H1 (cell line): ENCODE results near the gene SERGEF. TPM values are rescaled to one million over a fixed set of nuclear protein-coding genes. Genes with fewer than 3 reads are reported as not detected.

Experiments
- CTCF ChIA-PET: fragments of 300-600 bp; sonication (Branson Sonifier 250); formaldehyde crosslinking; loops from one replicate; lab custom pipeline; 2021; ENCODE audit not compliant: partially characterized antibody; lab: Charles Lee
- POLR2A ChIA-PET: fragments of 300-600 bp; sonication (Branson Sonifier 250); formaldehyde crosslinking; loops from one replicate; lab custom pipeline; 2021; ENCODE audit warnings: inconsistent platforms; ENCODE audit not compliant: partially characterized antibody; lab: Charles Lee
- DNase-seq, 2 experiments: peaks; one replicate each; pipeline versions ENCODE4 v3.0.0 to v3.0.0-alpha.2; 2010 to 2022; ENCODE audit warnings: low spot score in 2 of 2, low read depth in 1 of 2, mixed read lengths in 1 of 2
- FAIRE-seq: peaks from 2 replicates; lab custom pipeline; 2011; peaks lifted over from hg19 to GRCh38; lab: Jason Lieb, UNC
- H2AFZ ChIP-seq: 2 replicates; pipeline ENCODE4 v1.8.1; 2012; ENCODE audit warnings: low read length, inconsistent platforms
- H2AK5ac ChIP-seq: 2 replicates; pipeline ENCODE4 v1.6.1; 2013; ENCODE audit warnings: low read depth, low read length
- H2BK120ac ChIP-seq: replicated peaks from 2 replicates; pipeline ENCODE3; 2013; ENCODE audit warnings: low read depth, low read length, inconsistent platforms
- H2BK12ac ChIP-seq: 2 replicates; pipeline ENCODE4 v1.6.1; 2013; ENCODE audit warnings: low read depth, low read length
- H2BK15ac ChIP-seq: 2 replicates; pipeline ENCODE4 v1.6.1; 2013; ENCODE audit warnings: low read length
- H2BK20ac ChIP-seq: 2 replicates; pipeline ENCODE4 v1.6.1; 2013; ENCODE audit warnings: low read length
- H2BK5ac ChIP-seq: 2 replicates; pipeline ENCODE4 v1.6.1; 2013; ENCODE audit warnings: low read depth, low read length
- H3K14ac ChIP-seq: 2 replicates; pipeline ENCODE4 v1.6.1; 2013; ENCODE audit warnings: inconsistent platforms; ENCODE audit not compliant: insufficient read length
- H3K18ac ChIP-seq: 2 replicates; pipeline ENCODE4 v1.6.1; 2013; ENCODE audit warnings: low read length; ENCODE audit errors: extremely low read depth
- H3K23ac ChIP-seq: 2 replicates; pipeline ENCODE4 v1.6.1; 2013; ENCODE audit warnings: inconsistent platforms; ENCODE audit not compliant: insufficient read length
- H3K23me2 ChIP-seq: 2 replicates; pipeline ENCODE4 v1.6.1; 2013; ENCODE audit warnings: low read depth, low read length
- H3K27ac ChIP-seq: 2 replicates; pipeline ENCODE4 v1.6.1; 2011; ENCODE audit warnings: low read depth, low read length, inconsistent platforms
- H3K27me3 ChIP-seq, 4 experiments: replicated peaks in 1 of 4; 1 replicate in 1 of 4; 2 replicates in 3 of 4; pipeline versions ENCODE4 v1.6.1 to v1.8.1; 2011 to 2013; ENCODE audit warnings: low read length in 3 of 4, mild to moderate bottlenecking in 3 of 4, inconsistent platforms in 2 of 4, mixed read lengths in 2 of 4, moderate library complexity in 1 of 4; ENCODE audit not compliant: control insufficient read depth in 3 of 4, insufficient read depth in 3 of 4; ENCODE audit errors: extremely low read depth in 1 of 4
- H3K36me3 ChIP-seq, 4 experiments: 2 replicates each; pipeline versions ENCODE4 v1.6.1 to v1.8.1; 2011 to 2013; ENCODE audit warnings: mild to moderate bottlenecking in 4 of 4, low read length in 3 of 4, moderate library complexity in 2 of 4, control low read depth in 1 of 4, inconsistent platforms in 1 of 4; ENCODE audit not compliant: insufficient read depth in 4 of 4, control insufficient read depth in 2 of 4
- H3K4ac ChIP-seq: replicated peaks from 2 replicates; pipeline ENCODE3; 2013; ENCODE audit warnings: low read length, low read depth, mixed read lengths, inconsistent platforms; ENCODE audit not compliant: insufficient read length
- H3K4me1 ChIP-seq, 4 experiments: replicated peaks in 1 of 4; 1 replicate in 1 of 4; 2 replicates in 3 of 4; pipeline versions ENCODE4 v1.6.1 to v1.8.1; 2011 to 2013; ENCODE audit warnings: low read length in 3 of 4, inconsistent platforms in 2 of 4, mixed read lengths in 1 of 4; ENCODE audit not compliant: insufficient read depth in 4 of 4, control insufficient read depth in 3 of 4
- H3K4me2 ChIP-seq, 2 experiments: 2 replicates each; pipeline versions ENCODE4 v1.6.1 to v1.8.1; 2011 to 2013; ENCODE audit warnings: low read depth in 2 of 2, low read length in 2 of 2, control low read depth in 1 of 2, inconsistent platforms in 1 of 2, mild to moderate bottlenecking in 1 of 2; ENCODE audit not compliant: insufficient read depth in 1 of 2
- H3K4me3 ChIP-seq, 4 experiments: fragments of 200-600, 300-600 bp in 1 of 4; sonication (generic), shearing (Covaris generic), sonication (Bioruptor Twin) in 1 of 4; 2 replicates each; pipeline versions ENCODE4 v1.5.1 to v1.8.1; 2011 to 2016; ENCODE audit warnings: low read length in 4 of 4, low read depth in 3 of 4, control low read depth in 2 of 4, inconsistent platforms in 2 of 4, mild to moderate bottlenecking in 2 of 4, mixed read lengths in 1 of 4, moderate library complexity in 1 of 4; ENCODE audit not compliant: insufficient read depth in 2 of 4; ENCODE audit errors: extremely low read depth in 1 of 4
- H3K56ac ChIP-seq: replicated peaks from 2 replicates; pipeline ENCODE3; 2013; ENCODE audit warnings: low read depth, mild to moderate bottlenecking, mixed read lengths, low read length, inconsistent platforms; ENCODE audit not compliant: insufficient read length
- H3K79me1 ChIP-seq: 2 replicates; pipeline ENCODE4 v1.6.1; 2013; ENCODE audit warnings: low read depth, low read length, control low read depth
- H3K79me2 ChIP-seq, 2 experiments: 2 replicates each; pipeline versions ENCODE4 v1.6.1 to v1.8.1; 2012 to 2013; ENCODE audit warnings: low read length in 2 of 2, mild to moderate bottlenecking in 2 of 2, inconsistent platforms in 1 of 2; ENCODE audit not compliant: insufficient read depth in 2 of 2, control insufficient read depth in 1 of 2
- H3K9ac ChIP-seq, 4 experiments: replicated peaks in 1 of 4; 1 replicate in 1 of 4; 2 replicates in 3 of 4; pipeline versions ENCODE4 v1.6.1 to v1.8.1; 2011 to 2013; ENCODE audit warnings: low read depth in 3 of 4, low read length in 3 of 4, control low read depth in 2 of 4, mild to moderate bottlenecking in 2 of 4, moderate library complexity in 2 of 4, inconsistent platforms in 1 of 4; ENCODE audit errors: extremely low read depth in 1 of 4
- H3K9me3 ChIP-seq, 2 experiments: 2 replicates each; pipeline versions ENCODE4 v1.6.1 to v1.8.1; 2012 to 2013; ENCODE audit warnings: mild to moderate bottlenecking in 2 of 2, moderate library complexity in 2 of 2, control low read depth in 1 of 2, inconsistent platforms in 1 of 2, low read depth in 1 of 2, low read length in 1 of 2, mixed read lengths in 1 of 2; ENCODE audit not compliant: insufficient read depth in 2 of 2
- H4K20me1 ChIP-seq, 2 experiments: replicated peaks in 1 of 2; 2 replicates each; pipeline versions ENCODE3 to v1.8.1; 2011 to 2013; ENCODE audit warnings: inconsistent platforms in 2 of 2, low read length in 2 of 2, mild to moderate bottlenecking in 1 of 2; ENCODE audit not compliant: insufficient read depth in 2 of 2, control insufficient read depth in 1 of 2
- H4K5ac ChIP-seq: 2 replicates; pipeline ENCODE4 v1.6.1; 2013; ENCODE audit warnings: low read length, low read depth, mixed read lengths, inconsistent platforms; ENCODE audit not compliant: insufficient read length
- H4K8ac ChIP-seq: 2 replicates; pipeline ENCODE4 v1.8.0; 2013; ENCODE audit warnings: mild to moderate bottlenecking, moderate library complexity, low read length, inconsistent platforms; ENCODE audit not compliant: insufficient read depth; ENCODE audit errors: extremely low read depth
- H4K91ac ChIP-seq: replicated peaks from 2 replicates; pipeline ENCODE3; 2013; ENCODE audit warnings: low read length, mixed read lengths, inconsistent platforms; ENCODE audit not compliant: insufficient read length
- EGR1 ChIP-seq: IDR thresholded peaks from 2 replicates; pipeline ENCODE4 v1.6.1; 2011; ENCODE audit warnings: low read depth, low read length, borderline replicate concordance
- SIX5 ChIP-seq: IDR thresholded peaks from 2 replicates; pipeline ENCODE4 v1.6.1; 2011; ENCODE audit warnings: mild to moderate bottlenecking, low read depth, low read length
- SUZ12 ChIP-seq: fragments of 200-600 bp; sonication (generic); IDR thresholded peaks from 2 replicates; pipeline ENCODE4 v1.6.1; 2012; ENCODE audit warnings: mild to moderate bottlenecking, inconsistent platforms, low read length, moderate library complexity, mixed read lengths
- TCF12 ChIP-seq: IDR thresholded peaks from 2 replicates; pipeline ENCODE4 v1.6.1; 2011; ENCODE audit warnings: low read depth, mild to moderate bottlenecking, low read length
- WGBS, 2 experiments: shearing (Covaris generic) in 1 of 2; methylation state at CpG; one replicate each; pipeline versions ENCODE4 v1.1.6 to v1.1.7; 2013 to 2015; ENCODE audit warnings: low lambda C conversion rate in 2 of 2, mixed read lengths in 2 of 2, inconsistent platforms in 1 of 2, low coverage in 1 of 2, missing lambda C conversion rate in 1 of 2; ENCODE audit not compliant: insufficient replicate concordance in 2 of 2, insufficient coverage in 1 of 2, insufficient read length in 1 of 2; ENCODE audit errors: extremely low coverage in 1 of 2, missing lambda C conversion rate in 1 of 2; 5-methylcytosine and 5-hydroxymethylcytosine counted together
- polyA plus RNA-seq, 7 experiments: library from polyadenylated mRNA; depleted of rRNA in 3 of 7; stranded (reverse) in 5 of 7; unstranded in 2 of 7; fragments of >200 nt in 5 of 7; fragments of 200-250 nt in 2 of 7; gene quantifications; 1 replicate in 5 of 7; 2 replicates in 1 of 7; 4 replicates in 1 of 7; pipeline versions ENCODE4 v1.2.1 to v1.2.3, GENCODE V29; 2011 to 2013; ENCODE audit warnings: missing spikeins in 2 of 7, mixed read lengths in 2 of 7
- total RNA-seq: library from RNA; stranded (reverse); fragmentation: NEBNext Ultra II Directional; extraction: Animal tissue kit (Norgen Biotek cat#: 25700); gene quantifications from 2 replicates; pipeline ENCODE4 v1.2.1, GENCODE V29; 2021

Gene SERGEF
- total and polyA plus RNA-seq, 2 of the 8 experiments (the other 6 are each of a cell fraction or from before 2014, with no cell fraction given) = 16.6 to 28.8 TPM

DNA sequence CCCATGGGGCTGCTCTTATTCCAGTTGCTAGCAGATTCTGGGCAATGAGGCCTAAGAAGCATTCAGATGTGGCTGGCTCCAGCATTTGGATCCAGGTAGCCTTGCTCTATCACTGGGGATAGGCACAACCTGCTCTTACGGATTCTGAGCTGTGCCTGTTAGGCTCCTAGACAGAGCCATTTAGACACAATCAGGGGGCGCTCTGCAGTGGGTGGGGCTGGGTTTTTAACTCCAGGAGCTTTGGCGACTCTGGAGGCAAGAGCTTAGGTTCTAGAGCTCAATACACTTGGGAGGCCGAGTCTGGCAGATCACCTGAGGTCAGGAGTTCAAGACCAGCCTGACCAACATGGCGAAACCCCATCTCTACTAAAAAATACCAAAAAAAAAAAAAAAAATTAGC lies 246.3 kb downstream of the SERGEF start:
- ChIA-PET CTCF (interaction anchor here (0.7 to 4.1 kb wide), 19 partner anchors 10 to 225 kb away, joined by 3 to 20 read pairs (median 4); no protein-coding TSS in a partner anchor), POLR2A (interaction anchor here (0.7 kb wide), 1 partner anchor 67 kb away, joined by 3 read pairs; no protein-coding TSS in a partner anchor)
- no peak overlapping the region for H2AFZ ChIP-seq
- no peak overlapping the region for H3K4me3 ChIP-seq
- H3K4ac ChIP-seq = no peak overlapping the region
- no peak overlapping the region for H3K56ac ChIP-seq
- H4K5ac ChIP-seq = no peak overlapping the region
- H3K9ac ChIP-seq = no peak overlapping the region
- no peak overlapping the region for H4K8ac ChIP-seq
- H2BK120ac ChIP-seq = no peak overlapping the region
- no peak overlapping the region for H3K14ac ChIP-seq
- 82% methylated on average over 4 of the region's 5 CpGs; no CpG with 5 or more reads in 1 of the 2 experiments for WGBS, 2 experiments
- no peak overlapping the region for H2BK5ac ChIP-seq
- DNase-seq (no peak), FAIRE-seq (no peak)
- H3K4me1 ChIP-seq = peaks cover 0 to 5% (median 2%) of the 10 kb centered on the region in 4 experiments; a peak in 4 of 7 replicates
- H3K36me3 ChIP-seq = no peaks in the 10 kb centered on the region
- no peaks in the 10 kb centered on the region for H3K27me3 ChIP-seq
- H2BK20ac ChIP-seq = no peak overlapping the region
- H2BK15ac ChIP-seq = no peak overlapping the region
- no peak overlapping the region for H2AK5ac ChIP-seq
- no peaks in the 10 kb centered on the region for H3K79me2 ChIP-seq
- H3K4me2 ChIP-seq = no peak overlapping the region
- peaks cover 0 to 2% of the 10 kb centered on the region in 2 experiments for H4K20me1 ChIP-seq
- no peaks in the 10 kb centered on the region for H3K79me1 ChIP-seq
- peaks cover 11% of the 10 kb centered on the region; the same call in 1 of the 2 replicates for H3K23me2 ChIP-seq
- H3K9me3 ChIP-seq = no peaks in the 10 kb centered on the region; a peak in 1 of 4 replicates
- H3K23ac ChIP-seq = no peak overlapping the region
- H3K18ac ChIP-seq = no peak overlapping the region
- TF ChIP-seq SIX5 (no peak), TCF12 (no peak), SUZ12 (no peak), EGR1 (no peak)
- no peak overlapping the region for H3K27ac ChIP-seq
- H2BK12ac ChIP-seq = no peak overlapping the region
- no peak overlapping the region for H4K91ac ChIP-seq
